T-helper 2 cell treated with Interferon-gamma antibody and Interleukin-4, amounts not matched to agents 100 ng/mL and 5 ng/mL, for 36 hours (primary cell): Measurements from ENCODE around the gene ADORA3. TPM values are rescaled to one million over a fixed set of nuclear protein-coding genes. Genes with fewer than 3 reads are reported as not detected.

Experiments
- intact Hi-C: fragments of 100-400 bp; cut with micrococcal nuclease; formaldehyde crosslinking; loops from one replicate; pipeline ENCODE4 v1.15.1; 2023
- total RNA-seq: library from RNA; stranded (reverse); gene quantifications from 2 replicates; pipeline ENCODE4 v1.2.3, GENCODE V29; 2022

The ADORA3 gene
- total RNA-seq, 1 donor from 2014 or later, result 0.59 TPM

DNA sequence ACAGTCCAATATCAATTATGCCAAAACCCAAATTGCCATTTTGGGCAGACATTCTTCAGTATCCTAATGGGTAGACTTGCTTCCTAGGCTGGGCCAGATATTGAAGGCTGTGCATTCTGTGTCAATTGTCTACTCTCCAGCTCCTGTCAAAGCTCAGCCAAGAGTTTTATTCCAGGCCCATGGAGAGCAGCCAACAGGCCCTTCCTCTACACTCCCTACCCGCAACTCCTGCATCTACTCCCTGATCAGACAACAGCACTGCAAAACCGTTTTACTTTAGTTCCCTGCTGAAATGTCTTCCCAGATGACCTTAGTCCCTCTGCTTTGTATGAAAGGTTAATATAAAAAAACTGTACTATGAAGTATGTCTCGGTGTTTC is 6.6 kb upstream of the ADORA3 start:
- intact Hi-C loops, result loop anchor here (2.0 to 10.0 kb wide), 2 partner anchors 115 to 237 kb away; no protein-coding TSS in a partner anchor

DNA sequence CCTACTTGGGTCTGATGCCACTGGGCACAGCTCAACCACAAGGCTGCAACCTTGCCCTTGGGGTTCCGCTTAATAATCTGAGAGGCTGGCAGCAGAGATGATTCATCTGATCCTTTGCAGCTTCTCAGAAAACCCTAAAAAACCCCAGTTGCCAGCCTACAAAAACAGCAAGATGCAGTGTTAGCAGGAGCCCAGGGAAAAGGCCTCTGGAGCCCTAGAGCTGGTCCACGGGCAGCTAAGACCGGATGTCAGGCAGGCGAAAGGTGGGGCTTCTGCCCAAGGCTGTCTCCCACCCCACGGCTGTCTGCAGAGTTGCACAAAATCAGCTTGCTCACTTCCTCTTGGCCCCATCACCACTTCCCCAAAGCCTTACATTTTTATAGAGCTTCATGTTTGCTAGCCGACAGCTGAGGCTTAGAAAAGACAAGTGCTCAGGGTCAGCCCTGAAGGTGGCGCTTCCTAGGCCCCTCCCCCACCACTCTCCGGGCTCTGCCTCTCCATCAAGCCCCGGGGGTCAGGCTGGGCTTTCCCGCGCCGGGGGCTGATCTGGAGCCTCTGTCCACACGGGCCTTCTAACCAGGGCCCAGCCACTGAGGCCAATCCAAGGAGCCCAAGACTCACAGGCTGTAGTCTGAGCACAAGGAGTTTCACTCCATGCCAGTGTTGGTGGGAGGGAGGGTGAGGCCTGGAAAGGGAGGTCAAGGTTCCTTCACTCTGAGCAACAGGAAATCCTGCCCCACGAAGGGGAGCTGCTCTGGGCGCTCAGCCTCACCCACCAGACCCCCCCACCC is 4.2 kb upstream of the ADORA3 start:
- intact Hi-C loops, result loop anchor here (1.0 to 2.0 kb wide), 7 partner anchors 9 to 248 kb away; partner anchors contain the start of genes ATP5PB, DDX20 and WDR77

DNA sequence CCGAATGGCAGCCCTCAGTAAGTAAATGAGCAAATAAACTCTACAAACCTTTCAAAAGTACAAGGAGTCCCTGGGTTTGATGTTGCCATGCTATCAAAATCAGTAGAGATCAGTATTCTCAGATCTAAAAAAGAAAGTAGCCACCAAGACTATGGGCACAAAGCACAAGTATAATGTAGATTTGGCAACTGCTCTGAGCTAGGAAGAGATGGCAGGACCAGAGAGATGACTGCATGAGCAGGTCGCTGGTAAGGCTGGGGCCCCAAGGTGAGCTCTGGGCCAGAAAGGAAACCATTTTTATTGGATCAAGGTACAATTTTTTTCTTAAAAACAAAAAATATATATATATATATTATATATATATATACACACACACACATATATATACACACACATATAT is 3.1 kb upstream of the ADORA3 start:
- intact Hi-C loops, result loop anchor here (2.0 kb wide), 1 partner anchor 58 kb away; the partner anchor contains the start of genes ATP5PB and WDR77

DNA sequence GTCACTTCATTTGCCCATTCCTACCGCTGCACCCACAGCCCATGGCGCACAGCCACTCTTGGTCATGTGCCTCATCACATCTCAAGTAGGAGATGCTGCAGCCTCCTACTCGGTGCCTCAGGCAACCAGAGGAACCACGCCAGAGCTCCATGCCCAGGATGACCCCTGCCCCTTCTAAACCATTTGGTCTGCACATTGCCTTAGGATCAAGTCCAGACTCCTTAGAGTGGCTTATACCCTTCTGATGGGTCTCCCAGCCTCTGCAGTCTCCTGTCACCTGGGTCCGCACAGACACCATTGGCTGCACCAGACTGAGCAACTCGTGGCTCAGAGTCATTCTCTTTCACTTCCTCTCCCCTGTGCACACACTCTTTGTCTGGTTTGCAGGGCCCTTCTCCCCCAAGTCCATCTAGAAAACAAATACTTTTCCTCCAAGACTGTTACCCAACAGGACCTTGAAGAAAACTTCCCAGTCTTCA is 2.2 kb upstream of the ADORA3 start:
- intact Hi-C loops, result loop anchor here (2.0 kb wide), 1 partner anchor 57 kb away; the partner anchor contains the start of genes ATP5PB and WDR77

DNA sequence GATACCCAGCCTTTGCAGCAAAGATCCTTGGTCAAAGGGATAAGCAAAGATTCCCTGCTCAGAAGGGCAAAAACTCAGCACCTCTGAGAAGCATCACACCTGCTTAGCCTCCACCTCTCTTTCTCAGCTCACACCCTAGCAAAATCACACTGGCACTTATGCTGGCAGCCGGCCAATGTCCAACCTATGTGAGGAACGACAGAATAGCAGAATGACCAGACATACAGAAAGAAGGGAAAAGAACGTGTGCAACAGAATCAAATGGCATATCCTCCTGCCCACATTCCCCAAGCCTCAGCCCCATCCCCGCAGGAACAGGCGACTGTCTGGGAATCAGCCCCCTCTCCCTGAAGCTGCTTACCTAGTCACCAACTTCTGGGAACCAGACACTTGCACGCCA is 664 bp upstream of the ADORA3 start:
- intact Hi-C loops, result no loop called here

DNA sequence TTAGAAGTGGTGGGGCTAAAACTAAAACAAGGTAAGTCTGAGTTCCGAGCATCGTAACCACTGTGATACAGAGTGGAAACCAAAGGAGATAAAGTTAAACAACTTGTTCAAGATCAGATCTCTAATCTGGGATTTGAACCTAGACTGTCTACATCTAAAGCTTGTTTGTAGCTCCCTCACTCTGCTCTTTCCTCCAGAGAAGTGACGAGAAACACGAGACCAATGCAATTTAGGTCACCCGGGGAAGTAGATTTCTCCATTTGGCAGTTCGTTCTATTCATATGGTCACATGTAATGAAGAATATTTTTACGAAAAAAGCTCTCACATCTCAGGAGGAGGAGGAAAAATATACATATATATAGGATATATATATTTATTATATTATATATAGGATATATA is 1.8 kb downstream of the ADORA3 start:
- intact Hi-C loops, result no loop called here

DNA sequence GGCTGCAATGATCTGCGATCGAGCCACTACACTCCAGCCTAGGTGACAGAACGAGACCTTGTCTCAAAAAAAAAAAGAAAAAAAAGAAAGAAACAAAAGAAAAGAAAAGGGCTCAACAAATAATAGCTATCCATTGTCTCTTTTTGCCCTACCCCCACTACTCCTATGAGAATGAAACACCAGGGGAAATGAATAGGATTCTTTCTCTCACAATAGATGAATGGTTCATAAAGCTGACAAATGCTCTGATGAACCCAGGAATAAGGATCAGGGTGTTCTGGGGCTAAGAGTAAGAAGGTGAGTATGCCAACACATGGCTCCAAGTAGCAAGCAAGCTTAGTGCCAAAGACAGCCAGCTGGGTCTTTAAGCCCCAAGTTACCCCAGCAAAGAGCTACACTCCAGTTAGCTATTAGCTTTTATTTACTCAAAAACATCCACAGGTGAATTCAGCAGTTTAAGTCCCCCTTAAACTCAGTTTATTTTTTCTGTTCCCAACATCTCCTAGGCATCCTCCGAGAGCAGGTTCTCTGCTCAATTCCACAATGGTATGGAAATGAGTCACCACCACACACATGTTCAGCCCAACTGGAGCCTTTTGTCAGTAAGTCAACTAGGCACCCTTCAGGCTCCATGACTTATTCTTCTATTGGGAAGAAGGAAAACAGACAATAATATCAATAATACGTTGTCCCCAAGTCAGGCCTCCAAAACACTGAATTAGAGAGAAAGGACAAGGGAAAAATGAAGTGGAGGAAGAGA is 4.2 kb downstream of the ADORA3 start:
- intact Hi-C loops, result no loop called here

DNA sequence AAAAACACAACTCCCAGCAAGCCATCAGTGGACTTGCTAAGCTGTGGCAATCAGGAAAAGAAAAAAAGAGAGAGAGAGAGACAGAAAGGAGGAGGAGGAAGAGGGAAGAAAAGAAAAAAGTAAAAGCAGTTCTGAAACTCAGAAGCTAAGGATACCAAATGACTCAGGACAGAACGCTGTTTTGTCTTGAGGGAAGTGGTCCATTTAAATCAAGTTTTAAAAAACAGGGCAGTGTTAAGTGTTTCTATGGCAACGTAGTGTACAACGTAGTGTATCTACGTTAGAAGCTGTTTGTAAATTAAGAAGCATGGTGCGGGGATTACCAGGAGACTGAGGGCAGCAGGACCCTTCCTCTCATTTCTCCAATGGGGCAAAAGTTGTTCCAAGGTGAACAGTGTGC is 5.8 kb downstream of the ADORA3 start:
- intact Hi-C loops, result no loop called here

DNA sequence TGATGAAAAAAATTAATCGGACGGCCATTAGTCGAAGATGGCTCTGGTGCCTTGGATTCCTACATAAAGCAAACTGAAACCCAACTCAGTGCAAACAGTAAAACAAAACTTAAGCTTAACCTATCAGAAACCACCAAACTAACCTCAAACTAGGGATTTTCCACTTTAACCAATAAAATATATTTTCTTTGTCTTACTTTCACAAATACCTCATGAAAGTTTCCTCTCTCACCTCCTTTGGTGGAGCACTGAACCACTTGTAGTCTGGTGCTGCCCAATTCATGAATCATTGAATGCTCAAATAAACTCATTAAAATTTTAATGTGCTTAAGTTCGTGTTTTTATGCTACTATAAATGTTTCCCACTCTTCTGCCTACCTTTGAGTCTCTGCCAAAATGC is 7.0 kb downstream of the ADORA3 start:
- intact Hi-C loops, result no loop called here

DNA sequence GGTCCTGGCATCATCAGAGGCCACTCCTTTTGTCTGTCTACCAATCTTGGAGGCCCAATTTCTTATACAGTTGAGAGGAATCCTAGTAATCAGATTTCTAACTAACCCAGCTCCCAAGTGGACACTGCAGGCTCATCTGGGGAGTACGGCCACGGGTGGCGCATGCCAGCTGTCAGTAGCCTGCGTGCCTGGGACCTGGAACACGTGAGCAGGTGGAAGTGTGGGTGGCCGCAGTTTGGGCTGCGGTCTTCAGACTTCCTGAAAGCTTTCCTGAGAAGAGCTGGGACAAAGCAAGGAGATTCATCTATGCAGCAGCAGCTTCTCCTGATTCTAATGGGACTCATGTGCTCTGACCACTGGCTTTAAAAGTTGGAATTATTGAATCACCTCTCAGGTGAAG is 12.4 kb downstream of the ADORA3 start:
- intact Hi-C loops, result no loop called here

DNA sequence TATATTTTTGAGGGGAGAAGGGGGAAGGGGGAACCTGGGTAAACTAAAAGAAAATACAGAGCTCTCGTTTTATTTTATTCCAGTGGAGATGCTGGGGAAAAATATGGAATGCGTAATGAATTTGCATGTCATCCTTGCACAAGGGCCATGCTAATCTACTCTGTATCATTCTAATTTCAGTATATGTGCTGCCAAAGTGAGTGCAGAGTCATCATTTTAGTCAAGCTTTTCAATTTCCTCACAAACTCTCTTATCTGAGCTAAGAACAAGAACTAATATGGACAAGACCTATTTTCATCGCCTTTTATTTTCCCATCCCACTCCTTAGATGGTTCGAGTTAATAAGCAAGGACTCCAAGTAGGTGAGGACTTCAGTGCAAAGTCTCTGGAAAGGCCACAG is 13.2 kb downstream of the ADORA3 start:
- intact Hi-C loops, result no loop called here

DNA sequence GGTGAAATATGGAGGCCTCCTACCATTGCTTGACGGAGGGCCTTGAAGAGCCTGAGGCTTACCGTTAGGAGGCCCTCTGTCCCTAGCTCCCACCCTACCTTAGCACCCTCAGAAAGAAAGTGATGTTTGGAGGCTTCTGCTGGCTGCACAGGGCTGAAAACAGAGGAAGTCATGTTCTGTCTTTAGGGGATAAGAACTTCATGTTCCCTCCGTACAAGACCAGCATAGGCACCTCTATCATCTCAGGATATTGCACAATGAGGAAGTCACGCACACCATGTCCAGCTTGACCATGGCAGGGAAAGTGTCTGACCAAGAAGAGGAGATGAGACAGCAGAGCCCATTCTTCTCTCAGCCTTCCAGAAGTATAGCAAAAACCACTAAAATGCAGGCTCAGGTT is 13.8 kb downstream of the ADORA3 start:
- intact Hi-C loops, result no loop called here

DNA sequence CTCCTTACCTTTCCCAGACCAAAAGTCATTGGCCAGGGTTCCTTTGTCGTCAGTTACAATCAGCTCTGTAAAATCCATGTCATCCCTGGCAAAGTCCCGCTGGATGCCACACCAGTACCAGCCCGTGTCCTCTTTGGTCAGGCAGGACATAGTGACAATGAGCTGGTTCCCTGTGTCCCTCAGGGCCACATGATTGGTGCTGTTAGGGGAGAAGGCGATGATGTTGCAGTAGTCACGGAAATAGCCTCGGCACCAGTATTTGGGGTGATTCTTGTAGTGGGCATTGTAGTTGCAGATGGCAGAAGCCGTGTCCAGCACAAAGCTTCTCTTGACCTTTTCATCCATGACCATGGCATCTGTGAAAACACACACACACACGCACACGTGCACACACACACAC is 14.8 kb downstream of the ADORA3 start:
- intact Hi-C loops, result no loop called here

DNA sequence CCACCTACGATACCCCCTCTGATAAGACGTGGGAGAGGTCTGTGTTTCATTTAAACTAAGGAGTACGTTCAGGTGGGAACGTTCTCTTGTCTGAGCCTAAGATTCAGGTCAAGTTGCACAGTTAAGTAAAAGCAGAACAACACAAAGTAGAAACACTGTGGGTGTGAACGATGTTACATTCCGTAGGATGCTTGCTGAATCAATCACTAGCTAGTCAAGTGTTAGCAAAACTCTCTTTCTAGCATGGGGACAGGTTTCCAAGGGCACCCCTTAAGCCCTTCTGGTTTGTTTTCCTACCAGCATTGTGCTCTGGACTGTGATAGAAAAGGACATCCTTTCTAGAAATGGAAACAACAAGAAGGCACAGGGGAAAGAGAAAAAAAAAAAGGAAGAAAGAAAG is 16.3 kb downstream of the ADORA3 start:
- intact Hi-C loops, result no loop called here

DNA sequence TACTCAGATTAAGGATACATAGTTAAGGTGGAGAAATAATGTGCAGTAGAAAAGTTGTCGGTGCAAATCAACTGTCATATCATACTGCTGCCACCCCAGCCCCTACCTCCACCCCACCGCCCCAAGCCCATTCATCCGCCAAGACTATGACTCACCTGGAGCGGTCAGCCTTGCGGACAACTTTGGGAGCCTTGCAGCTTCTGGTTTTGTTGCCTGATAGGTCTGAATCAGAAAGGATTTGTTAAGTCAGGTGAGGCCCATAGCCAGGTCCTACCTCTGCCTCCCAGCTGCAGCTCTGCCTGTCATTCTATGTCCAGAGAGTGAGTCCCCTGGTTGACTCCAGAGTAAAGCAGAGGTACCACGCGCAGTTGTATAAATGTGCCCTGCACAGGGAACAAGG is 17.0 kb downstream of the ADORA3 start:
- intact Hi-C loops, result no loop called here

DNA sequence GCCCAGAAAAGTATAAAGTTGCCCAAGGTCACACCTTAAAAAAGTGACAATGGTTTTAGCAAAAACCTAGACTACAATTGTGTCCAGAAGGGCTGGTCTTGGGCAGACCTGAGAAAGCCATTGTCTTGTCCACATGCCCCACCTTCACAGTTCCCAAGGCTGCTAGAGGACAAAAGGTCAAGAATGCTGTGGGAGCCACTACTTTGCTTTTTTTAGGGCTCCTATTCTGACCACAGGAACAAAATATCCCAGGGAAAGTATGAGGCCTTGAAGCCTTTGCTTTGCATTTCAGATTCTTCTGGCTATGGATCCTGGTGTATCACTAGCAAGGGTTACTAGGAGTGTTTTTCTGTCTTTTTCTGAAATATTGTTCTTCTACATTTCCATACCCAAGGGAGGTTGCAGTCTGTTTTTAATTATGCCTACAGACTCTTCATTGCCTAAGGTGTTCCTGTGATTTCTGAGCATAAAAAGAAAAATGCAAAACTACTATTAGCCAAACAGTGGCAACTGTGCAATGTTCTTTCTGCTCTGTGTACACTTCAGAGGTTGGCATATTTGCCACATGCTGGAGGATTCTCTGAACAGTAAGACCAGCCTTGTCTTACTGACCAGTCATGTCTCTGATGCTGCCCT is 18.9 kb downstream of the ADORA3 start:
- intact Hi-C loops, result no loop called here

DNA sequence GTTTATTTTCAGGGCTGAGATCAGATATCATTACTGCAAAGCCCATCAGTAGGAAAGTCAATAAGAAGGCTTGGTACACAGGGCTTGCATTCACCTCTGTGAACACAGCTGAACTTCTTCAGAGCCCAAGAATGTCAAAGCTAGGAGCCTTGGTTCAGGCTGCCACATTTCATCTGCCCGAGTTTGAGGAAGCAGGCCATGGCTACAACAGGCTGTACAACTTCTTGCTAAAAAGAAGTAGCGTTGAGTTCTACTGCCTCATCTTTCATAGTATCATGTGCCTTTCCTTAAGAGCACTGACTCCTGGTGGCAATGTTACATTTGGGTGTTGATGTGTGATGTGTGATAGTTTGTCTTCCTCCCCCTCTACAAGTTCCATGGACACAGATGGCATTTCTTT is 19.6 kb downstream of the ADORA3 start:
- intact Hi-C loops, result no loop called here

DNA sequence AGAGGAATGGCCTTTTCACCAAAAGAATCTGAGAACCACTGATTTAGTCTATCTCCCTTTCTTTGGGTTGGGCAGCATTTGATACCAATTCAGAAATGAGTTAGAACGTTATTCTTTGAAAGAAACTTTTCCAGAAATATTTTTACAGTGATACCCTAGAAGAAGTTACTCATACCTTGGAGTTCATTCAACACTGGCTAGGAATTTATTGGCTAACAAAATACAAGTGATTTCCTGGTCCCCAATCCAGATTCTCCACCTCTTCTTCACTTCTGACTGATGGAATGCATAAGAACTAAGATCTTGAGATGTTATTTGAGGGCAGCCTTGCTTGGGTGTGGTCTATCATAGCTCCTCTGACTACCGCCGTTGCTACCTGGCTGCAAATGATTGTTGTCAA is 20.3 kb downstream of the ADORA3 start:
- intact Hi-C loops, result no loop called here

DNA sequence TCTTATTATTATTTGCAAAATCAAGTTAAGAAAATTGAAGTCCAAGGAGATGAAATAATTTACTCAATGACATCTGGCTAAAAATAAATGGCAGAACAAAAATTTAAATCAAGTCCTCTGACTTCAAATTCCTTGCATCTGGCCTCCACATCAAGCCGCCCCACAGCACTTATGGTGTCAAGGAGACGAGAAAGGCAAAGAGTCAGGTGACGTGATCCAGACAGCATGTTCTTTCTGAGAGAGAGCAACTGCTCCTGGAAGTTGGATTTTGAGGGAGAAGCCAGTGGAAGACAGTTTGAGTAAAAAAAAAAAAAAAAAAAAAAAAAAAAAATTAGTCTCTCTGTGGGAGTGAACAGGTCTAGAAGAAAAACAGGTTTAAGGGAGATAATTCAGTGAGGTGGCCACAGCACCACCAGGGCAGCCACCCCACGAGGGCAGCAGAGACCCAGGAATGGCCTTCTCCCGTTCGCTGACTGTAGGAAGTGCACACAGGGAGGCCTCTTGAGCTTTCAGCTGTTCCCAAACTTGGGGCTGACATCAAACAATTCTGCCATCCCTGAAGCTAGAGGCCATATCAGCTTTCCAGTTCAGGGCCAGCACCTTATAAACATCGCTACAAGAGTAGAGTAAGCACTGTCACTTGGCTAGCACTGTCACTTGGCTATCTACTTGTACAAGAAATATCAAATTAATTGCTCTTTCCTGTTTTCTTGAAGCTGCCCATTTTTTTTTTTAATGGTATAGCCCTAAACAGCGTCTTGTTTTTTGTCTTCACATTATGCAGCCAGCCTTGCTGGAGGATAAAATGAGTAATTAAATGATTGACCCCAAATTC is 21.8 kb downstream of the ADORA3 start:
- intact Hi-C loops, result loop anchor here (1.0 kb wide), 1 partner anchor 175 kb away; no protein-coding TSS in a partner anchor

DNA sequence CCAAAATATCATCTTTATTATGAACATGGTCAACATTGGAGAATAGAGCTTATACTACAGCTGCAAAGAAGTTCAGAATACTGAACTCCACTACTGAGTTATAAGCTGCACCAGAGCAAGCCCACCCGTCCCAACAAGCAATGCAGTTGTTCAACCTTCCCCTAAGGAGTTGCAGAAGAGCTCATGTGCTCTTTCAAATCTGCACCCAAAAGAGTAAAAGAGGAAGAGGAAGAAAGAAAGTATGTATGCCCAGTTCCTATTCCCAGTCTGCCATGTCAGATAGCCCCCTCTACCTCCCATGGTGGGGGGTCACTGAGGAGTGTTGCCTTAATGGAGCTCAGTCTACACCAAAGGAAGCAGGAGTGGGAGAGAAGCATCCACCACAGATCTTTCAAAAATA is 22.8 kb downstream of the ADORA3 start:
- intact Hi-C loops, result loop anchor here (1.0 kb wide), 1 partner anchor 176 kb away; no protein-coding TSS in a partner anchor
